Vagina (tissue), 2 donors: ENCODE data around the gene DTD2. TPM values are rescaled to one million over a fixed set of nuclear protein-coding genes. Genes with fewer than 3 reads are reported as not detected.

Experiments
- DNase-seq, 2 donors: peaks; one replicate each; pipeline ENCODE4 v3.0.0-alpha.2; 2017; ENCODE audit errors: extremely low spot score in 2 of 2
- H3K27ac ChIP-seq: fragments of 200-600 bp; sonication (generic); one replicate; pipeline ENCODE4 v1.5.1; 2019
- H3K27me3 ChIP-seq: fragments of 200-600 bp; sonication (generic); one replicate; pipeline ENCODE4 v1.5.1; 2019
- H3K36me3 ChIP-seq, 2 donors: fragments of 200-600 bp; sonication (generic); one replicate each; pipeline ENCODE4 v1.5.1; 2017 to 2019
- H3K4me1 ChIP-seq: fragments of 200-600 bp; sonication (generic); one replicate; pipeline ENCODE4 v1.5.1; 2019
- H3K4me3 ChIP-seq, 2 donors: fragments of 200-600 bp; sonication (generic); 1 replicate in 1 of 2; 2 replicates in 1 of 2; pipeline ENCODE4 v1.5.1; 2016 to 2019
- H3K9me3 ChIP-seq: fragments of 200-600 bp; sonication (generic); one replicate; pipeline ENCODE4 v1.5.1; 2019
- CTCF ChIP-seq, 3 experiments: fragments of 450-650 bp in 2 of 3; fragments of 200-600 bp in 1 of 3; sonication (generic) in 1 of 3; IDR thresholded peaks; one replicate each; pipeline ENCODE4 v1.5.1; 2017 to 2019; ENCODE audit warnings: antibody characterized with exemption in 3 of 3, mild to moderate bottlenecking in 2 of 3, moderate library complexity in 2 of 3
- POLR2A ChIP-seq, 2 donors: fragments of 450-650 bp; IDR thresholded peaks; one replicate each; pipeline ENCODE4 v1.6.1; 2017; ENCODE audit warnings: antibody characterized with exemption in 2 of 2, mild to moderate bottlenecking in 2 of 2, moderate library complexity in 2 of 2
- POLR2AphosphoS5 ChIP-seq, 2 donors: sonication (generic); formaldehyde crosslinking; IDR thresholded peaks; one replicate each; pipeline ENCODE4 v1.9.0; 2017; ENCODE audit warnings: antibody characterized with exemption in 2 of 2, mild to moderate bottlenecking in 2 of 2, low read depth in 1 of 2; ENCODE audit not compliant: insufficient read depth in 1 of 2
- intact Hi-C: fragments of 100-400 bp; cut with DNase I; formaldehyde crosslinking; loops from one replicate; pipeline ENCODE4 v1.15.1; 2023
- total RNA-seq: library from RNA; depleted of rRNA; stranded (reverse); fragments of >200 nt; gene quantifications from one replicate; pipeline ENCODE4 v1.2.3, GENCODE V29; 2016

DTD2 gene
- total RNA-seq, 1 donor from 2014 or later, result 31.7 TPM

DNA sequence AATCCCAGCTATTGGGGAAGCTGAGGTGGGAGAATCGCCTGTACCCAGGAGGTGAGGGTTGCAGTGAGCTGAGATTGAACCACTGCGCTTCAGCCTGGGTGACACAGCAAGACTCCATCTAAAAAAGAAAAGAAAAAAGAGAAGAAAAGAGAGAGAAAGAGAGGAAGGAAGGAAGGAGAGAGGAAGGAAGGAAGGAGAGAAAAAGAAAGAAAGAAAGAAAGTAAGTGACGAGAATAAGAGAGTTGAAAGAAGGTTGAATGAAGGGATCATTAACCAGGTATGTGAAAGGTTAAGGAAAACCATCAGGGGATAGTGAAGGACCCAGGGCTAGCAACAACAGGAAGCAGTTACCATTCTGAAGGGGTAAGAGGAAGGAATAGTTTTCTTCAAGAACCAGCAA, 4.2 kb upstream of the DTD2 start:
- no peak overlapping the region for H3K27ac ChIP-seq
- no peak overlapping the region for H3K4me3 ChIP-seq
- H3K4me1 ChIP-seq, result peaks cover 3% of the 10 kb centered on the region
- no peaks in the 10 kb centered on the region for H3K27me3 ChIP-seq
- no peaks in the 10 kb centered on the region for H3K36me3 ChIP-seq
- TF ChIP-seq POLR2A (IDR thresholded peaks at IDR 0.05) (no peak), POLR2AphosphoS5 (IDR thresholded peaks at IDR 0.05; ENCODE audit: insufficient read depth in 1 of 2, low read depth in 1 of 2) (no peak)
- intact Hi-C loops, result no loop called here
- H3K9me3 ChIP-seq, result no peaks in the 10 kb centered on the region
- DNase-seq, result no peak

- Histone ChIP-seq H3K9me3 (no peaks in the 10 kb centered on the region), H3K27me3 (no peaks in the 10 kb centered on the region), H3K36me3 (no peaks in the 10 kb centered on the region), H3K4me3 (peak overlapping the region; percentile 77), H3K4me1 (peaks cover 28% of the 10 kb centered on the region), H3K27ac (peak overlapping the region; percentile 78)
- intact Hi-C loops, result no loop called here
- no peak for DNase-seq
- TF ChIP-seq CTCF (IDR thresholded peaks at IDR 0.05) (no peak), POLR2AphosphoS5 (IDR thresholded peaks at IDR 0.05; ENCODE audit: insufficient read depth in 1 of 2, low read depth in 1 of 2) (no peak), POLR2A (IDR thresholded peaks at IDR 0.05) (no peak)
Measured at GRCh38 chr14:31457665-31458659, 656 bp upstream of the DTD2 start.

DNA sequence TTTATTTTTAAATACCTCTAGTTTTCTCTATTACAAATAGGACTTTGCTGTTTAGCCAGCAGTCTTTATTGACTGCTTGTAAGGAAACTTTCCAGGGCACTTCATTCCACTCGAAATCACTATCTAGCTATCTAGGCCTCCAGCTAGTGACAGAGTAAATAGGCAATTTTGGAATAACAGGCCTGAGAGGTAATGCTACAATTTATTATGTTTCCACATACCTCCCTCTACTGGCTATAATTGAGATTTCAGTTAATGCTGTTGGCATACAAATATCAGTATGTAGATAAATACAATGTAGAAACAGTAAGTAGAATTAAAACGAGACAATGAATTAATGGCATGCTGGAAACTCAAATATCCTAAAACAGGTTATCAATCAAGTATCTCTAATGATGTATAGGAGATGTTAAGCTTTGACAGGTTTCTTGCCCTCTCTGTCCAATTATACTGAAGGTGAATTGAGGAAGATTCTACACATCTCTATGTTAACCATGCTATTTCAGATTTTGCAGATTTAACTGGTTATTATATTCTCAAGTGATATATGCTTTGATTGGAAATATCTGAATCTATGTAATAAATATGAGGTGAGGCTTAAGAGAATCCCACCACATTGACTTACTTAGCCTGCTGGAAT, 7.2 kb downstream of the DTD2 start:
- Histone ChIP-seq H3K36me3 (peaks cover 0 to 19% of the 10 kb centered on the region in 2 donors), H3K4me1 (peaks cover 11% of the 10 kb centered on the region), H3K4me3 (no peak overlapping the region), H3K27me3 (no peaks in the 10 kb centered on the region), H3K27ac (no peak overlapping the region), H3K9me3 (no peaks in the 10 kb centered on the region)
- no peak for TF ChIP-seq POLR2A (IDR thresholded peaks at IDR 0.05)
- TF ChIP-seq POLR2AphosphoS5 (IDR thresholded peaks at IDR 0.05; ENCODE audit: insufficient read depth in 1 of 2, low read depth in 1 of 2), result no peak
- TF ChIP-seq CTCF (IDR thresholded peaks at IDR 0.05), result peak in 2 of 3 experiments; percentile 25 to 47
- DNase-seq, result no peak
- intact Hi-C loops, result no loop called here

- DNase-seq, result no peak
- Histone ChIP-seq H3K4me1 (peaks cover 2% of the 10 kb centered on the region), H3K4me3 (no peak overlapping the region), H3K36me3 (peaks cover 0 to 19% of the 10 kb centered on the region in 2 donors), H3K9me3 (no peaks in the 10 kb centered on the region), H3K27me3 (no peaks in the 10 kb centered on the region), H3K27ac (no peak overlapping the region)
- intact Hi-C loops, result no loop called here
- TF ChIP-seq POLR2A (IDR thresholded peaks at IDR 0.05), result no peak
- TF ChIP-seq POLR2AphosphoS5 (IDR thresholded peaks at IDR 0.05; ENCODE audit: insufficient read depth in 1 of 2, low read depth in 1 of 2), result no peak
- TF ChIP-seq CTCF (IDR thresholded peaks at IDR 0.05), result no peak
Measured at GRCh38 chr14:31449136-31449535, 8.2 kb downstream of the DTD2 start.

GRCh38 chr14:31445703-31446102, 11.6 kb downstream of the DTD2 start:
- H3K27me3 ChIP-seq, result no peaks in the 10 kb centered on the region
- TF ChIP-seq CTCF (IDR thresholded peaks at IDR 0.05) (no peak), POLR2A (IDR thresholded peaks at IDR 0.05) (no peak), POLR2AphosphoS5 (IDR thresholded peaks at IDR 0.05; ENCODE audit: insufficient read depth in 1 of 2, low read depth in 1 of 2) (no peak)
- peaks cover 0 to 7% of the 10 kb centered on the region in 2 donors for H3K36me3 ChIP-seq
- H3K27ac ChIP-seq, result no peak overlapping the region
- no peak for DNase-seq
- no peaks in the 10 kb centered on the region for H3K9me3 ChIP-seq
- intact Hi-C loops, result no loop called here
- H3K4me1 ChIP-seq, result no peaks in the 10 kb centered on the region
- no peak overlapping the region for H3K4me3 ChIP-seq
